A549 (cell line): ENCODE data around the gene KLRC2. TPM values are rescaled to one million over a fixed set of nuclear protein-coding genes. Genes with fewer than 3 reads are reported as not detected.
"Not testable (repeated sequence)": the region's sequence is repeated elsewhere in the genome, so short reads cannot be mapped to it uniquely, and the experiment has no call there.

Experiments used
- ATAC-seq, 2 experiments: fragments of 200-7000 bp in 1 of 2; fragments of >200 bp in 1 of 2; cut with Nextera tagmentation in 1 of 2; cut with Tn5 transposase in 1 of 2; 3 replicates each; pipeline versions ENCODE4 v1.8.0 to v1.9.1; 2018 to 2020; ENCODE audit warnings: mild to moderate bottlenecking in 1 of 2, moderate library complexity in 1 of 2
- CTCF ChIA-PET: fragments of 300-600 bp; sonication (Branson Sonifier 250); formaldehyde crosslinking; extraction: SDS; loops from one replicate; lab custom pipeline; 2021; ENCODE audit warnings: antibody characterized with exemption, inconsistent platforms; lab: Yijun Ruan, JAX
- POLR2A ChIA-PET: fragments of 350-600 bp; formaldehyde crosslinking; extraction: SDS; loops from one replicate; lab custom pipeline; 2021; ENCODE audit warnings: antibody characterized with exemption, inconsistent platforms; lab: Yijun Ruan, JAX
- DNase-seq, 2 experiments: peaks; one replicate each; pipeline versions ENCODE4 v3.0.0 to v3.0.0-alpha.2; 2011 to 2016; ENCODE audit warnings: low read depth in 1 of 2, low spot score in 1 of 2
- FAIRE-seq: peaks from 2 replicates; lab custom pipeline; 2011; peaks lifted over from hg19 to GRCh38; lab: Jason Lieb, UNC
- H3K27ac ChIP-seq, 2 experiments: fragments of >200 bp; sonication (Bioruptor Twin); formaldehyde crosslinking; 3 replicates each; pipeline ENCODE4 v1.5.1; 2016 to 2017
- H3K4me1 ChIP-seq: fragments of >200 bp; sonication (Bioruptor Twin); formaldehyde crosslinking; 3 replicates; pipeline ENCODE4 v1.6.1; 2016
- H3K4me2 ChIP-seq: fragments of >200 bp; sonication (Bioruptor Twin); formaldehyde crosslinking; 3 replicates; pipeline ENCODE4 v1.6.1; 2016
- H3K4me3 ChIP-seq: fragments of >200 bp; sonication (Bioruptor Twin); formaldehyde crosslinking; 3 replicates; pipeline ENCODE4 v1.5.1; 2016
- H3K9me3 ChIP-seq: fragments of >200 bp; sonication (Bioruptor Twin); formaldehyde crosslinking; 3 replicates; pipeline ENCODE4 v1.6.1; 2016
- CEBPB ChIP-seq, 2 experiments: fragments of >200 bp in 1 of 2; sonication (Bioruptor Twin) in 1 of 2; formaldehyde crosslinking in 1 of 2; IDR thresholded peaks; 2 replicates each; pipeline ENCODE4 v1.6.1; 2012 to 2016
- FOSL2 ChIP-seq, 2 experiments: fragments of 450-650 bp in 1 of 2; fragments of >200 bp in 1 of 2; sonication (Bioruptor Twin) in 1 of 2; formaldehyde crosslinking; IDR thresholded peaks; 2 replicates each; pipeline versions ENCODE4 v1.5.0 to v1.6.1; 2016 to 2020; ENCODE audit warnings: mild to moderate bottlenecking in 1 of 2, moderate library complexity in 1 of 2
- GATA3 ChIP-seq: IDR thresholded peaks from 2 replicates; pipeline ENCODE4 v1.6.1; 2012; ENCODE audit warnings: borderline replicate concordance
- JUN ChIP-seq, 2 experiments: fragments of >200 bp; sonication (Bioruptor Twin); formaldehyde crosslinking; IDR thresholded peaks; 2 replicates in 1 of 2; 3 replicates in 1 of 2; pipeline ENCODE4 v1.6.1; 2016 to 2017
- JUNB ChIP-seq: fragments of >200 bp; sonication (Bioruptor Twin); formaldehyde crosslinking; IDR thresholded peaks from 2 replicates; pipeline ENCODE4 v1.6.1; 2016
- WGBS: methylation state at CpG from one replicate; pipeline ENCODE4 v1.1.6; 2017; ENCODE audit errors: missing lambda C conversion rate; 5-methylcytosine and 5-hydroxymethylcytosine counted together
- polyA plus RNA-seq, 4 experiments: library from polyadenylated mRNA; depleted of rRNA in 3 of 4; stranded (reverse); fragments of >200 nt; fragmentation: RNase III in 1 of 4; extraction: RNeasy Plus Mini Kit Qiagen cat#74134 plus additional on column Dnase treatment in 1 of 4; gene quantifications; 2 replicates in 3 of 4; 3 replicates in 1 of 4; pipeline ENCODE4 v1.2.3, GENCODE V29; 2011 to 2017
- TF ChIP-seq, protein P1 (sequence below): IDR thresholded peaks from 2 replicates; pipeline ENCODE4 v1.6.1; 2012

Gene KLRC2
- polyA plus RNA-seq, 2 of the 4 experiments (the other 2 are of a cell fraction) = 0.25 to 0.52 TPM

DNA sequence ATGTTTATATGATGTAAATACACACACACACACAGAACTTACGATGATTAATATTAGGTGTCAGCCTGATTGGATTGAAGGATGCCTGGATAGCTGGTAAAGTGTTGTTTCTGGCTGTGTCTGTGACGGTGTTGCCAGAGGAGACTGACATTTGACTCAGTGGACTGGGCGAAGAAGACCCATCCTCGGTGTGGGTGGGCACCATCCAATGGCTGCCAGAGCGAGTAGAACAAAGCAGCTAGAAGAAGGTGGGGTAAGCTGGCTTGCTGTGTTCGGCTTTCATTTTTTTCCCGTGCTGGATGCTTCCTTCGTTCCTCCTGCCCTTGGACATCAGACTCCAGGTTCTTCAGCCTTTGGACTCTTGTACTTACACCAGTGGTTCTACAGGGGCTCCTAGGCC lies 5.3 kb upstream of the KLRC2 start:
- not testable (repeated sequence) for ATAC-seq

GRCh38 chr12:10439608-10440274 lies 3.9 kb upstream of the KLRC2 start:
- ATAC-seq (peak; percentile 97 to 99), FAIRE-seq (peak; percentile 100)
- H3K9me3 ChIP-seq; CTCF ChIA-PET; POLR2A ChIA-PET; TF ChIP-seq FOSL2 (IDR thresholded peaks at IDR 0.05): not testable (repeated sequence)
- WGBS = 1% methylated on average over 2 of the region's 2 CpGs
- peaks cover 21% of the 10 kb centered on the region for H3K4me1 ChIP-seq
- TF ChIP-seq JUNB (peak; percentile 62; the same call in 1 of the 2 replicates), FOSL2 (CRISPR knock-in tag; IDR thresholded peaks at IDR 0.05) (peak; percentile 43; the same call in 1 of the 2 replicates), CEBPB (IDR thresholded peaks at IDR 0.05) (peak; percentile 27 to 74; a peak in 1 of 4 replicates), GATA3 (peak; percentile 70), JUN (IDR thresholded peaks at IDR 0.05) (peak; percentile 23 to 48; a peak in 1 of 5 replicates)
- TF ChIP-seq, protein P1, sequence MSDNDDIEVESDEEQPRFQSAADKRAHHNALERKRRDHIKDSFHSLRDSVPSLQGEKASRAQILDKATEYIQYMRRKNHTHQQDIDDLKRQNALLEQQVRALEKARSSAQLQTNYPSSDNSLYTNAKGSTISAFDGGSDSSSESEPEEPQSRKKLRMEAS = 0 out of 2 replicates have a peak, but pooled peaks have one; percentile 41
- TF ChIP-seq, all 56 proteins: peak for 6; not testable (repeated sequence) for 50
- H3K27ac ChIP-seq, H3K4me3 ChIP-seq: not testable (repeated sequence)
- H3K4me2 ChIP-seq = peak overlapping the region; percentile 54; the same call in 2 of the 3 replicates
- DNase-seq = peak in 1 of 2 experiments; percentile 84

More for the DNA sequence above, 5.3 kb upstream of the KLRC2 start:
- DNase-seq, H3K9me3 ChIP-seq, H3K4me2 ChIP-seq, POLR2A ChIA-PET, FAIRE-seq, H3K4me3 ChIP-seq, CTCF ChIA-PET: not testable (repeated sequence)
- peak overlapping the region in 1 of 2 experiments; percentile 50; a peak in 1 of 6 replicates for H3K27ac ChIP-seq
- H3K4me1 ChIP-seq = peaks cover 11% of the 10 kb centered on the region; the same call in 2 of the 3 replicates
- WGBS = 90% methylated on average over 8 of the region's 8 CpGs

DNA sequence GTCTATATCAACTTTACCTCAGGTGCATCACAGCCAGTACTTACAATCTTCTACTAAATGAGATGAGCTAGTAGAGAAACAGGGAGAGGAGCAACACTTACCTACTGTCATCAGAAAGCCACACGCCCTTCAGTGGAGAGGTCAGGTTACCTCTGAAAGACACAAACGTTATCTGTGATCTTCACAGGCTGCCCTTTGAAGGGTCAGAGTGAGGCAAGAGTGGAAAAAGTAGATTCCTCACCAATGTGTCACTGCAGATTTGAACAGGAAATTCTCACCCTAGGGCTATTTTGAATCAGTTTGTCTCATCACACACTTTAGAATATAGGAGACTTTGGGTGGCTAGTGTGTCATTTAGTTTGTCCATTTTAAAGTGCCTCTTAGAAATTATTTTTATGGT lies 1.8 kb upstream of the KLRC2 start:
- ATAC-seq (peak; percentile 6 to 43; a peak in 1 of 6 replicates), FAIRE-seq (peak; percentile 100)
- H3K27ac ChIP-seq, H3K4me3 ChIP-seq, DNase-seq, CTCF ChIA-PET, H3K4me2 ChIP-seq, POLR2A ChIA-PET, H3K9me3 ChIP-seq: not testable (repeated sequence)
- H3K4me1 ChIP-seq = peaks cover 21% of the 10 kb centered on the region
- WGBS = no CpG with 5 or more reads among the region's 2 CpGs

DNA sequence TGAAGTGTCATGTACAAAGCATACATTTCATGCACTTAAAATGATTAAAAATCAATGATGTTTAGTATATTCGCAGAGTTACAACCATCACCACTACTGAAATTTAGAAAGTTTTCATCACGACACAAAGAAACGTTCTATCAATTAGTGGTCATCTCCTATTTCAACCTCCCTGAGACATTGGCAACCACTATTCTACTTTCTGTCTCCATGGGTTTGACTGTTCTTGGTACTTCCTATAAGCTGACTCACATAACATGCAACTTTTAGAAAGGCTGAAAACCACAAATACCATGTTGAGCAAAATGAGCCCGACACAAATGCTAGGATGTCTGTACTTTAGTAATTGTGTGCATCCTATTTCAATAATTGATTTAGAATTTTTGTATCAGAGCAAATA lies 5.2 kb downstream of the KLRC2 start:
- ATAC-seq, DNase-seq, POLR2A ChIA-PET, H3K27ac ChIP-seq, H3K4me1 ChIP-seq, CTCF ChIA-PET, H3K4me2 ChIP-seq, H3K9me3 ChIP-seq, H3K4me3 ChIP-seq: not testable (repeated sequence)
- 87% methylated on average over 4 of the region's 4 CpGs for WGBS
- FAIRE-seq = peak; percentile 96

GRCh38 chr12:10425938-10426337 lies 9.9 kb downstream of the KLRC2 start:
- H3K4me3 ChIP-seq, POLR2A ChIA-PET, CTCF ChIA-PET, DNase-seq, H3K4me2 ChIP-seq, H3K9me3 ChIP-seq, ATAC-seq, FAIRE-seq: not testable (repeated sequence)
- peaks cover 17% of the 10 kb centered on the region for H3K4me1 ChIP-seq
- H3K27ac ChIP-seq = peak overlapping the region in 1 of 2 experiments; percentile 48; a peak in 3 of 6 replicates
- WGBS = 96% methylated on average over 7 of the region's 8 CpGs

DNA sequence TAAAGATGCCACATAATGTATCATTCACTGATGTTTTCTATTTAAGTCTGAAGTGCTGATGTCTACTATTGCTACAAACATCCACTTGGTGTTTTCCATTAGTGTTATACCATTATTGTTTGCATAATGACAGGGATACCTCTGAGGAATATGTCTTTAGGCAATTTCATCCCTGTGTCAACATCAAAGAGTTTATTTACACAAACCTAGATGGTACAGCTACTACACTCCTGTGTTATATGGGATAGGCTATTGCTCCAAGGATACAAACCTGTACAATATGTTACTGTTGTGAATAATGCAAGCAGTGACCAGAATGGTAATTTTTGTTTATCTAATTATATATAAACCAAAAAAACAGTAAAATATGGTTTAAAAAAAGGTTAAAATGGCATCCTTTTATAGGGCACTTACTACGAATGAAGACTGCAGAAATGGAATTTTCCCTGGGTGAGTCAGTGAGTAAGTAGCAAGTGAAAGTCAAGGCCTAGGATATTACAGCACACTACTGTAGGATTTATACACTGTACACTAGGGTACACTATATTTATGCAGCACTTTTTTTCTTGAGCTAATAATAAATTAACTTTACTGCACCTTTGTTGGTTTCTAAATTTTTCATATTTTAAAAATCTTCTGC lies 11.4 kb downstream of the KLRC2 start:
- peak; percentile 98 to 99 for ATAC-seq
- H3K27ac ChIP-seq, H3K4me2 ChIP-seq, H3K4me3 ChIP-seq, H3K9me3 ChIP-seq, CTCF ChIA-PET, POLR2A ChIA-PET: not testable (repeated sequence)
- H3K4me1 ChIP-seq = peaks cover 27% of the 10 kb centered on the region
- 0% methylated on average over 1 of the region's 1 CpG for WGBS
- FAIRE-seq = peak; percentile 100
- peak in 1 of 2 experiments; percentile 12 for DNase-seq
